Bronchial epithelial cell (primary cell): ENCODE data around the gene HMOX1. TPM values are rescaled to one million over a fixed set of nuclear protein-coding genes. Genes with fewer than 3 reads are reported as not detected.

Experiments
- DNase-seq: peaks from one replicate; pipeline ENCODE4 v3.0.0-alpha.2; 2010; ENCODE audit warnings: low read depth
- FAIRE-seq: peaks from 2 replicates; lab custom pipeline; 2011; peaks lifted over from hg19 to GRCh38; lab: Jason Lieb, UNC
- H3K27me3 ChIP-seq: 2 replicates; pipeline ENCODE4 v1.5.1; 2011; ENCODE audit warnings: low read length; ENCODE audit not compliant: control insufficient read depth, insufficient read depth
- H3K36me3 ChIP-seq: 2 replicates; pipeline ENCODE4 v1.5.1; 2011; ENCODE audit warnings: low read length; ENCODE audit not compliant: control insufficient read depth, insufficient read depth
- H3K4me3 ChIP-seq: 2 replicates; pipeline ENCODE4 v1.5.1; 2011; ENCODE audit warnings: mild to moderate bottlenecking, low read depth, low read length, control low read depth
- CTCF ChIP-seq: IDR thresholded peaks from 2 replicates; pipeline ENCODE4 v1.5.1; 2011; ENCODE audit warnings: mild to moderate bottlenecking, moderate library complexity, low read length, control low read depth, inconsistent platforms; ENCODE audit not compliant: insufficient read depth, severe bottlenecking
- total RNA-seq: library from RNA; depleted of rRNA; stranded (reverse); fragments of >200 nt; gene quantifications from 2 replicates; pipeline ENCODE4 v1.2.1, GENCODE V29; 2014

Gene HMOX1
- total RNA-seq, 1 donor from 2014 or later = 3.9 TPM

GRCh38 chr22:35335936-35336781 is 44.7 kb upstream of the HMOX1 start:
- H3K27me3 ChIP-seq = no peaks in the 10 kb centered on the region
- H3K36me3 ChIP-seq = peaks cover 24% of the 10 kb centered on the region
- no peak for TF ChIP-seq CTCF
- FAIRE-seq = no peak
- no peak for DNase-seq
- no peak overlapping the region for H3K4me3 ChIP-seq

GRCh38 chr22:35337932-35338331 is 43.0 kb upstream of the HMOX1 start:
- no peak for TF ChIP-seq CTCF
- no peak for FAIRE-seq

GRCh38 chr22:35341090-35341874 is 39.6 kb upstream of the HMOX1 start:
- DNase-seq = no peak
- H3K4me3 ChIP-seq = no peak overlapping the region
- FAIRE-seq = peak; percentile 47
- TF ChIP-seq CTCF = no peak
- H3K36me3 ChIP-seq = peaks cover 6% of the 10 kb centered on the region
- H3K27me3 ChIP-seq = no peaks in the 10 kb centered on the region

More at GRCh38 chr22:35337932-35338331, 43.0 kb upstream of the HMOX1 start:
- Histone ChIP-seq H3K36me3 (peaks cover 22% of the 10 kb centered on the region), H3K4me3 (no peak overlapping the region), H3K27me3 (no peaks in the 10 kb centered on the region)
- no peak for DNase-seq

GRCh38 chr22:35342390-35342789 is 38.5 kb upstream of the HMOX1 start:
- H3K4me3 ChIP-seq = no peak overlapping the region
- TF ChIP-seq CTCF = no peak
- no peaks in the 10 kb centered on the region for H3K27me3 ChIP-seq
- DNase-seq (no peak), FAIRE-seq (no peak)
- peaks cover 4% of the 10 kb centered on the region for H3K36me3 ChIP-seq

GRCh38 chr22:35343664-35344550 is 37.0 kb upstream of the HMOX1 start:
- H3K27me3 ChIP-seq = no peaks in the 10 kb centered on the region
- H3K4me3 ChIP-seq = no peak overlapping the region
- peaks cover 2% of the 10 kb centered on the region for H3K36me3 ChIP-seq
- TF ChIP-seq CTCF = no peak
- no peak for DNase-seq
- FAIRE-seq = no peak
